ENCODE results near the gene SLC7A5.

DNA sequence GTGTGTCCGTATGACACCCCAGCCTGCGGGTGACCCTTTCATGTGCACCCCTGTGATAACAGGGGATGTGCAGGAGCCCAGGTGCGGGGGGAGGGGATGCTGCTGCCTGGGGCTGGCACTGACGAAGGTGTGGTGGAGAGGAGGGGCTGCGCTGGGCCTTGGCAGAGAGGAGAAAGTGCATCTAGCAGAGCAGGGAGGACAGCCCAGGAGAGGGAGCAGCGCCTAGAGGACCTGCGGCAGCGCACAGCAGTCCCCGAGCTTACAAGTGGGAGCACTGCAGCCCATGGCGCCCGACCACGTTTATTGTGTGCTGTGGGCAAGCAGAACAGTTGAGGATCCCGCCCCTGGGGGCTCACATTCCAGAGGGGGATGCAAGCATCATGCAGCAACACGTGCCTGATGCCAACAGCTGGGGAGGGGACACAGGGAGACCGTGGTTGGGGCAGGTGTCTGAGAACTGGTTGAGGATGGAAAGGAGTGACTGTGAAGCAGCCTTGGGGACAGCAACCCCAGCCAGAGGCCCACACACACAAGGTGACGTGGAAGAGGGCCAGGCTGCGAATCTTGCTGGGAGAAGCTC is 10.9 kb upstream of the SLC7A5 start:
- TF ChIP-seq, protein P1, sequence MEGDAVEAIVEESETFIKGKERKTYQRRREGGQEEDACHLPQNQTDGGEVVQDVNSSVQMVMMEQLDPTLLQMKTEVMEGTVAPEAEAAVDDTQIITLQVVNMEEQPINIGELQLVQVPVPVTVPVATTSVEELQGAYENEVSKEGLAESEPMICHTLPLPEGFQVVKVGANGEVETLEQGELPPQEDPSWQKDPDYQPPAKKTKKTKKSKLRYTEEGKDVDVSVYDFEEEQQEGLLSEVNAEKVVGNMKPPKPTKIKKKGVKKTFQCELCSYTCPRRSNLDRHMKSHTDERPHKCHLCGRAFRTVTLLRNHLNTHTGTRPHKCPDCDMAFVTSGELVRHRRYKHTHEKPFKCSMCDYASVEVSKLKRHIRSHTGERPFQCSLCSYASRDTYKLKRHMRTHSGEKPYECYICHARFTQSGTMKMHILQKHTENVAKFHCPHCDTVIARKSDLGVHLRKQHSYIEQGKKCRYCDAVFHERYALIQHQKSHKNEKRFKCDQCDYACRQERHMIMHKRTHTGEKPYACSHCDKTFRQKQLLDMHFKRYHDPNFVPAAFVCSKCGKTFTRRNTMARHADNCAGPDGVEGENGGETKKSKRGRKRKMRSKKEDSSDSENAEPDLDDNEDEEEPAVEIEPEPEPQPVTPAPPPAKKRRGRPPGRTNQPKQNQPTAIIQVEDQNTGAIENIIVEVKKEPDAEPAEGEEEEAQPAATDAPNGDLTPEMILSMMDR (IDR thresholded peaks at IDR 0.05; ENCODE audit: low read length): no peak
- no peak for TF ChIP-seq EZH2 (IDR thresholded peaks at IDR 0.05; ENCODE audit: borderline replicate concordance, low read length)
